HG03558 (cell line): Measurements from ENCODE around the gene DENND5A.

Experiments used
- ATAC-seq: cut with Tn5 transposase; IDR thresholded peaks from one replicate; pipeline ENCODE4 v1.9.1; 2021; ENCODE audit warnings: moderate number of reproducible peaks; ENCODE audit not compliant: unreplicated experiment; ENCODE audit errors: extremely low read depth

The DENND5A gene

DNA sequence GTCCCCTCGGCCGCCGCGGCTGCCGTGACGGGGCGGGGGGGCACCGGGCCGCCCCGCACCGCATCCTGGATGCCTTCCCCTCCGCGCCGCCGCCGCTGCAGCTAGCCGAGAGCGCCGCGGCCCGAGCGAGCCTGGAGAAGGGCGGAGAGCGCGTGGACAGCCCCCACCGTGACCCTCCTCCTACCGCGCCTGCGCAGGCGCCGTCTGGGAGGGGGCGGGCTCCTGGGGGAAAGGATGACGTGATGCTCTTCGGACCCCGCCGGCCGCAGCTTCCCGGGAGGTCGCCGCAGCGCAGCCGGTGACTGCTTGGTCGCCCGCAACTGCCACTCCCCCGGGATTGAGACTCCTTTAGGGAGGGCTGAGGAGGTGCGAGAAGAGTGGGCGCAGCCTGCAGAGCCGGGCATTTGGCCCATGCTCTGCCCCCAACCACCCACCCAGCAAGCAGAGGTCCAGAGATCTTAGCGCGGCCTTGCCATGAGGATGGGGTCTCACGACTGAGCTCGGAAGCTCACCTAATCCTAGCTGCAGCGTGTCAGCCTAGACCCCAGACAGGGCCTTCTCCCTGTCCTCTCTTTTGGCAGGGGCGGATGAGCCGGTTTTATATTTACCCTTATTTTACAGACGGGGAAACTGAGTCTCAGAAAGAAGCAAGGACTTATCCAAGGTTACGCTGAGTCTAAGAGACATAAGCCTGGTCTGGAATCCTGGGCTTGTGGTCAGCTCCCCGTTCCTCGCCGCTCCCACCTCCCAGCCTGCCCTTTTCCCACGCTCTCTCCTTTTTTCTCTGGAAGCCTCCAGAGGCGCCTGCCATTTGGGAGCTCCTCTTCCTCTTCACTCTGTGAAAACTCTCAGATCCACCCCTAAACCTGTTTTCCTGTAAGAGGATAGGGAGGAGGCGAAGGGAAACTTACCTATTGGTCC, at the start of gene DENND5A:
DENND5A (minus strand) TSS at position 140 of the 921 bp plus-strand sequence. CDS start 281 bp downstream, outside the sequence.
- ATAC-seq: no peak

DNA sequence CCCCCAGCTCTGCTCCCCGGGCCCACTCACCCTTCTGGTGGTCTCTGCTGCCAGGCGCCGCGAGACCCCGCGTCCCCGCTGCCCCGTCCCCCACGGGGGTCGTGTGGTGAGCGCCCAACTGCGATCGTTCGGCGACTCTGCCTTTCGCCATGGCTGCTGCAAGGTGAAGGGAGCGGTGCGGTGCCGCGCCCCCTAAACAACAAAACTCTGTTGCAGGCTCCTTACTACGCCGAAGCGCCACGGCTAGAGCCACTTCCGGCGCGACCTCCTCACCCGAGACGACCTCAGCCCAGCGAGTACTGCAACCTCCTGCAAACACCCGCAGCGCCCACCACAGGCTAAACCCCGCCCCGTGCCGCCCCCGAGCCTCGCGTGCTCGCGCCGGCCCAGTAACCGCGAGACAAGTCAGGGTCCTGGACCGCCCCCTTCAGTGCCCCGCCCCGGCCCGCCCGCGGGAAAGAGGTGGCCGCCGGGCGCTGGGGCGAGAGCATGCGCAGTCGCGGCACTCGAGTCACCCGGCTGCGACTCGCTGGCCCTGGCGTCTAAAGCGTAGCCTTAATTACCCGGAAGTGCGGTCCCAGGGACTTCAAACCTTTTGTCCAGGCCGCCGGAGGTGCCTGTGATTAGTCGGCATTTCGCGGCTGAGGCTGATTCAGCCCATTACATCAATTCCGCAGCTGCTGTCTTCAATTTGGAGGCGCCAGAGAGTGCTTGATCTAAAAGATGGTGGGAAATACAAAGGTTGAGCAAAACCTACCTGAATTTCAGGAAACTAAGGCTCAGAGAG, 49.3 kb upstream of the DENND5A start, which contains the start of gene TMEM41B:
TMEM41B (minus strand) TSS at position 303 of the 787 bp plus-strand sequence; CDS start at position 151, 152 bp downstream.
- peak; percentile 87 for ATAC-seq

DNA sequence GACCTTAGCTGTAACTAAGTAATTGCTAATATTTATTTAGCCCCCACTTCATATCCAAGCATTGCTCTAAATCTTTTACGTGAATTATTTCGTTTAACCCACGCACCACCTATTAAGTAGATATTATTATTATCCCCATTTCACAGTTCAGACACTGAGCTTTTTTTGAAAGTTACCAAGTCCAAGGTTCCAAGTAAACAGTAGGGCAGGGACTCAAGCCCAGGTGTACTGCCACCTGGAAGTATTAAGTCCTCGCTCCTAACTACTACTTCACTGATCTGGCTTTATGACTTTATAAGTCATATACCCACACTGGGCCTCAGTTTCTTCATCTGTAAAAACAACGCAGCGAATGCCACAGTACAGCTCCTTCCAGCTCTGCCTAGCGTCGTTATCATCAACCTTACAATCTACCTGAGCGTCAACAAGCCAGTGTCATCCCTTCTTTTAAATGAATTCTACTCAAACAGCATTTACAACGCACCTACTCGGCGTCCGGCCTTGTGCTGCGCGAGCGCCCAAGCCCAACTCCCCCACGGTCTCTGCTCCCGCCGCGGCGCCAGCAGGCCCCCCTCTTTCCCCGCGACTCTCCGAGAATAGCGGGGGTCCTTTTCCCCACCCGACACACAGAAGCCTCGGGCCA, 48.6 kb upstream of the DENND5A start:
- no peak for ATAC-seq

DNA sequence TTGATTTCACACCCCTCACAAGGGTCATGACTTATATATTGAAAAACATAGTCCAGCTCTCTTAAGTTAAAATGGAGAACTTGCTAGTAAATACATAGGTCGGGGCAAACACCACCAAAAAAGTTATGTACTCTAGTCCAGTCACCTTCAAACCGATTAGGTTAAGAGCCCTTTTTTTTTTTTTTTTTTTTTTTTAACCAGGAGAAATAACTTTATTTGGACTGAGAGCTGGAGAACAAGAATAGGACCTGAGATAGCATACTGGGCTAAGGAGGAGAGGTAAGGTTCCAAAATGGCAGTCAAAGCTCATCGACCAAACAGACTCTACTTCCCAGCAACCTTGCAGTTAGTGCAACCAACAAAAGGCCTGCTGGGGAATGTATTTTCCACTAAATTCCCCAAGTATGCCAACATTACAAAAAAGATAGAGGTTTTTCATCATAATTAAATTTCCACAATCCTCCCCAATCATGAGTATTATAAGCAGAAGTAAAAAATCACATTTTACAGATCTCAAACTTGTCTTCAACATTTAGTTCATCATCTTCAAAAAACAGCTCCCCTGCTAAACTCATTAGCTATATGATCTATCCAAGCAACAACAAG, 45.4 kb upstream of the DENND5A start:
- ATAC-seq: no peak

DNA sequence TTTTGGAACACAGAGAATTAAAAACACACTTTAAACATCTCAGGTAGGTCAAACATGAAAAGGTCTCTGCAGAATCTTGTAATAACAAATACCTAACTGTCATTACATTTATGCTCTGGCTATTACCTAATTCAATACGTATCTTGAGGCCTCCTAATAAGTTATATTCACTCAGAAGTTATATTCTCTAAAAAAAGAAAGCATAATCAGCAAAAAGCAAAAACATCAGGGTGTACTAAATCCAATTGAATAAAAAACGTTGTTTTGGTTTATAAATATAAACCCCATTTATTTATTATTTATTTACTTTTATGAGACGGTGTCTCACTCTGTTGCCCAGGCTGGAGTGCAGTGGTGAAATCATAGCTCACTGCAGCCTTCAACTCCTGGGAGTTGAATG, 39.0 kb upstream of the DENND5A start:
- ATAC-seq: no peak

DNA sequence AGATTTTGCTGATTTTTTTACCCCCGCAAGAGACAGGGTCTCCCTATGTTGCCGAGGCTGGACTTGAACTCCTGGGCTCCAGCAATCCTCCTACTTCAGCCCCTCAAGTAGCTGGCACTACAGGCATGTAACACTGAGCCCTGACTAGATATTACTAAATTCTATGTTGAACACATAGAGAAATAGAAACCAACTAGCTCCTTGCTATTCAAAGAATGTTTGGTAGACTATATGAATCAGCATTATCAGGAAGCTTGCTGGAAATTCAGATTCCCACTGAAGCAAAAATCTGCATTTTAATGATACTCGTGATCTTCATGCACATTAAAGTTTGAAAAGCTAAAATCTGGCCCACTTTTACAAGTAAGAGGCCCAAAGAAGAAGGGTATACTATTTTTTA, 37.3 kb upstream of the DENND5A start:
- no peak for ATAC-seq

DNA sequence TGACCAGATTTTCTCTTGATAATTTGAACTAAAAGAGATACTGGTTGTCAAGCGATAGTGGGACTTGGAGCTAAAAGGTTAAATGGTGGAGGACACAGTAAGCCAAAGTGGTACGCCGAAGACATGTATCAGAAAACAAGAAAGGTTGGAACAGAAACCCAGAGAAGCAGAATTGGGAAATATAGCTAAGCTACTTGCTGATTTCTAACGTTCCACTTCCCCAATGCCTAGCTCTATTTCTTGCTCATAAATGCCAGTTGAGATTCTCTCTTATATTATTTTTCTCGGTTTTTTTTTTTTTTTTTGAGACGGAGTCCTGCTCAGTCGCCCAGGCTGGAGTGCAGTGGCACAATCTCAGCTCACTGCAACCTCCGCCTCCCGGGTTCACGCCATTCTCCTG, 36.6 kb upstream of the DENND5A start:
- ATAC-seq: no peak

DNA sequence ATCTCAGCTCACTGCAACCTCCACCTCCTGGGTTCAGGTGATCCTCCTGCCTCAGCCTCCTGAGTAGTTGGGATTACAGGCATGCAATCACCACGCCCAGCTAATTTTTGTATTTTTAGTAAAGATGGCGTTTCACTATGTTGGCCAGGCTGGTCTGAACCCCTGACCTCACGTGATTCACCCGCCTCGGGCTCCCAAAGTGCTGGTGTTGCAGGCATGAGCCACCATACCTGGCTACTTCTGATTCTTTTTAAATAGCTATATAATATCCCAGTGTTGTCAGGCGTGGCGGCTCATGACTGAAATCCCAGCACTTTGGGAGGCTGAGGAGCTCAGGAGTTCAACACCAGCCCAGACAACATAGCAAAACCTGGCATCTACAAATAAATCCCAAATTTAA, 28.5 kb upstream of the DENND5A start:
- no peak for ATAC-seq

DNA sequence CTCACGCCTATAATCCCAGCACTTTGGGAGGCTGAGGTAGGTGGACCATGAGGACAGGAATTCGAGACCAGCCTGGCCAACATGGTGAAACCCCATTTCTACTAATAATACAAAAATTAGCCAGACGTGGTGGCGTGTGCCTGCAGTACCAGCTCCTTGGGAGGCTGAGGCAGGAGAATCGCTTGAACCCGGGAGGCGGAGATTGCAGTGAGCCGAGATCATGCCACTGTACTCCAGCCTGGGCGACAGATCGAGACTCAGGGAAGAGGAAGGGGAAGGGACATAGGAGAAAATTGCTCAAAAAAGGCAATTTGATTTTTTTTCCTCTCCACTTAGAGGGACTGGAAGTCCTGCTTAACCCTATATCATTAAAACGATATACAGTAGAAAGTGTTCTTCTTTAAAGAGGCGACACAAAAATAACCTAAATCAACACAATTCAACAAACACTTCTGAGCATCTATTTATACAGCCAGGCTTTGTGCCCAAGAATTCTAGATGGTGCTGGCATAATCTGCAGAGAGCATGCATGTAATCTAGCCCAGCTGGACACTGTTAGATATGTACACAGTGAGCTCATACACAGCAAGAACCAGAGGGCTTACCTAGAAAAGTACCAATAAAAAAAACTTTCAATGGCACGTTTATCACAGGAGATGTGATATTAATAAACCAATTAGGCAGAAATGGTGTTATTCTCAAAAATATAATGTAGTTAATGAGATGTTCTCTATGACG, 20.9 kb upstream of the DENND5A start:
- ATAC-seq: no peak

DNA sequence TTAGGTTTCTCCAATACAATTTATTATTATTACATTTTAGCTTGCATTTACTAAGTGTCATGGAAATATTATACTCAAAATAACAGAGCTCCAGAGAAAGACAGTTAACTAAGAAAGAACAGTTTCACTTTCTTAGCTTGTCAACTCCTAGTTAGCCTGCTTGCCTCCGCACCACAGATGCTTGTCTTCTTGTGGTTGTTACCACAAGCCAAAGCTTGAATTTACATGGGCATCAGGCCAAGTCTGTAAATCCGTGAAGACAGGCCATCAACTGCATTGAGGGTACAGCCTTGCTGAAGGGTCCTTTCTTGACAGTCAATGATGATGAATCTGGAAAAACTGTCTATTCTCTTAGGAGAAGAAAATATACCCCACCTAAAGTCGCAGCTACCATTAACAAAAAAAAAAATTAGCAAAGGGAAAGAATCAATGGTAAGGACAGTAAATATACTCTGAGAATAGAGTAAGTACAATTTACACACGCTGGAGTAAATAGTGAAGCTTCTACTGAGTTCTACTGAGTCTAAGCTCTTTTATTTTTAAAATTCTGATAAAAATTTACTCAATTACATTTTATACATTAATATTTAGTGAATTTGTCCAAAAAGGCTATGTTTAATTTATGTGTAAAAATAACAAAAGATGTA, 15.6 kb upstream of the DENND5A start:
- ATAC-seq: peak; percentile 56

DNA sequence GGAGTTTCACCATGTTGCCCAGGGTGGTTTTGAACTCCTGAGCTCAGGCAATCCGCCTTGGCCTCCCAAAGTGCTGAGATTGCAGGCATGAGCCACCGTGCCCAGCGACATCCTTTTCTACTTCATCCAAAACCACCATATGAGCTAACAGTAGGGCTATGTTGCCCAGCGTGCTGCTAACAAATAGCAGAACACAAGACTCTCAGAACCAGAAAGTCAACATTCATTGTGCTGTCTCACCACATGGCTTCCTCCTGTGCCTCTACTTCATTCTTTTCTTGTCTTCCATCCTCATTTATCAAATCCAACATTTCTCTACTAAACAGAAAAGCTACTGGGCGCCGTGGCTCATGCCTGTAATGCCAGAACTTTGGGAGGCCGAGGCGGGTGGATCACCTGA, 12.0 kb upstream of the DENND5A start:
- ATAC-seq: no peak

DNA sequence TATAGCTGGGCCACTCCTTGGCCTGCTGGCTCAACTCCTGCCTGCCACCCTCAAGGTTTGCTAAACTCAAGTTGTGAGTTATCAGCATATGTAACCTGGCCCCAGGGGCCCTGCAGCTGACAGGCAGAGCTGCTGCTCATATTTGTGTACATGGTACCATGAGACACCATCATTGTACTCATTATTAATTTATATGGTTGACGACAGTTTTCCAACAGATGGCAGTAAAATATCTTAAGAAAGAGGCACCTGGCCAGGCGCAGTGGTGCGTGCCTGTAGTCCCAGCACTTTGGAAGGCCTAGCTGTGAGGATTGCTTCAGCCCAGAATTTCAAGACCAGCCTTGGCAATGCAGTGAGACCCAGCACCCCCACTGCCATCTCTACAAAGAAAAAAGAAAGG, 11.4 kb upstream of the DENND5A start:
- ATAC-seq: no peak

DNA sequence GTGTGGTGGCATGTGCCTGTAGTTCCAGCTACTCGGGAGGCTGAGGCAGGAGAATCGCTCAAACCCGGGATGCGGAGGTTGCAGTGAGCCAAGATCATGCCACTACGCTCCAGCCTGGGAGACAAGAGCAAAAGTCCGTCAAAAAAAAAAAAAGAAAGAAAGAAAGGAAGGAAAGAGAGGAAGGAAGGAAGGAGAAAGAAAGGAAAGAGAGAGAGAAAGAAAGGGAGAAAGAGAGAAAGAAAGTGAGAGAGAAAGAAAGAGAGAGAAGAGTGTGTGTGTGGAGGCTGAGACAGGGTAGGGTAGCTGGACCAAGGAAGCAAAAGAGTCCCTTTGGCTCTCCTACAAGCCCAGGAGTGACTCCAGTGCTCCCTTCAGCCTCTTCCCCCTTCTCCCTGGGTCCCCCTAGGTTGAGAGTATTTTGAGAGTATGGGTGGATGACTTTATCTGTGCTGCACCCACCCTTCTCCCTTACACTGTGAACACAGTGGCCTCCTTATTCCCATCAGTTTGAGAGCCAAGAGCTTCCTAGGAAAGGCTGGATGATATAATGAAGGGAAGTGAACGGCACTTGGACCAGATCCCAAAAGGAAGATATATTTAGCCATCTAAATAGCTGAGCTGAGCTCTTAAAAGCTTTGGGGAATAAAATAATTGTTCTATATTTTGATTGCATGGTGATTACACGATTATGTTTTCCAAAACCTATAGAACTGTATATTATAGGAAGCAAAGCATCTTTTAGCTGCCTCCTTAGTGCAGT, 9.5 kb upstream of the DENND5A start:
- ATAC-seq: no peak

DNA sequence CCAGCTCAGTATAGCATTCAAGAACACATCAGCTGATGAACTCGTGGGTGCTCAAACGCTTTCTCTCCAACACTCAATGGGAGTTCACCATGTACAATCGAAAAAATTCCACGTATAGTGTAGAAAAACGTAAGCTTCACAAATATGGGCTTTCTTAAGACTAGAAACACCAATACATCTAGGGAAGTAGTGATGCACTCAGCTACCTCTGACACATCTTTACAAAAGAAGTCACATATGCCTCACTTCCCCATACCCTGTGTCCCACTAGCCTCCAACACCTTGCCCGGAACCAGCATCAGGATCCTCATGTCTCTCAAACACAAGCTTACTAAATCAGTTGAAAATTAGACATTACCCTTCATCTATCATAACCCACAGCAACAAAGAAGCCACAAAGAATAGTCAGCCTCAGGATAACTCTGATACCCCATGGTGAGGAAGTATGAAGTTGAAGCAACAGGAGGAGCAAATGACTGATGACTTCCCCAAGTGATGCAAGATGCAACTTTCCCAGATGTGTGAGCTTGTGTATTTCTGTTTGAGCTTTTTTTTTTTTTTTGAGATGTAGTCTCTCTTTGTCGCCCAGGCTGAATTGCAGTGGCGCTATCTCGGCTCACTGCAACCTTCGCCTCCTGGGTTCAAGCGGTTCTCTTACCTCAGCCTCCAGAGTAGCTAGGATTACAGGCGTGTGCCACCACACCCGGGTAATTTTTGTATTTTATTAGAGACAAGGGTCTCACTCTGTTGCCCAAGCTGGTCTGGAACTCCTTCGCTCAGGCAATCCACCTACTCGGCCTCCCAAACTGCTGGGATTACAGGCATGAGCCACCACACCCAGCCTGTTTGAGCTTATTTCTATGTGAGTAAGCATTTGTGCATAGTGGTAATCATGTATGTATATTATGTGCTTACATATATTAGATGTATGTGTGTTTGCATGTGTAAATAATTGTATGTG, 8.5 kb upstream of the DENND5A start:
- ATAC-seq: no peak

DNA sequence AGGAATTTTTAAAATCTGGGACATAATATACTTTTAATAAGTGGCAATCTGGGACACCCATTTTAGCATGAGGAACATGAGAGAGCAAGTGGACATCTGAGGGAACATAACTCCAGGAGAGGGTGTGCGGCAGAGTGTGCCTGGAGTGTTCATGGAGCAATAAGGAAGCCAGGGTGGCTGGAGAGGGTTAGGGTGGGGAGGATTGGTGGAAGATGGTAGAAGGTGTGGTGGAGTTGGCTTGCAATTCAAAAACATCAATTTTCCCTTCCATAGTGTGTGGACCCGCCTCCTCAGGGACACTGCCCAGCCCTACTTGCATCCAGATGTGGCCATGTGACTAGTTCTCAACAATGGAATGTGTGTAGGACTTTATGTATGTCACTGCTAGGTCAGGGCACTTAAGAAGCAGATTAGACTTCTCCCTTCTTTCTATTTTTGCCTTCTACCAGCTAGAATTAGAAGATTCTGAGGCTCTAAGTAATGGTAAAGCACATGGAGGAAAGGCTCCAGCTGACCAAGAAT, 4.4 kb upstream of the DENND5A start:
- no peak for ATAC-seq

DNA sequence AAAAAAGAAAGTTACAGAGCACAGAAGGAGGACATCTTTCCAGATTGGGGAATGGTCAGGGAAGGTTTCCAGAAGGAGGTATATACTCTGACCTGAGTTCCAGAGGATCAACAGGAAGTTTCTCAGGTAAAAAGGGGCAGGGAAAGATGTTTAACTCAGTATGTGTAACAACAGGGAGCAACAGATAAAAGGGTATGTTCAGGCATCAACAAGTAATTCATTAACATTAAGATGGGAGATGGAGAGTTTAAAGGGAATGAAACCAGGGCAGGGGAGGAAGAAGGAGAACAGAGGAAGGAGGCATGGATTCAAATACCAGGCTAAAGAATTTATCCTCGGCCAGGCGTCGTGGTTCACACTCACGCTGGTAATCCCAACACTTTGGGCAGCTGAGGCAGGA, 2.5 kb upstream of the DENND5A start:
- ATAC-seq: no peak

DNA sequence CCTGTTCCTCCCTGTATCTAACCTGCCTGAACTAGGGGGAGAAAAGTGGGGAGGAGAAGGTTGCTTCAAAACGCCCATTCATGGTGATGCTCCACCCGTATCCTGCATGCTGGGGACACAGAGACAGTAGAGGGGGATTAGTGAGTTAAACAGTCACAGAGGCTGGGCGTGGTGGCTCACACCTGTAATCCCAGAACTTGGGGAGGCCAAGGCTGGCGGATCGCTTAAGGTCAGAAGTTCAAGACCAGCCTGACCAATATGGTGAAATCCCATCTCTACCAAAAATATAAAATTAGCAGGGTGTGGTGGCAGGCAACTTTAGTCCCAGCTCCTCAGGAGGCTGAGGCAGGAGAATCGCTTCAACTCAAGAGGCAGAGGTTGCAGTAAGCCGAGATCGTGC, 1.8 kb upstream of the DENND5A start:
- ATAC-seq: no peak
